ENCODE results near the gene GUK1.
"Not testable (repeated sequence)": the region's sequence is repeated elsewhere in the genome, so short reads cannot be mapped to it uniquely, and the experiment has no call there.

The GUK1 gene

DNA sequence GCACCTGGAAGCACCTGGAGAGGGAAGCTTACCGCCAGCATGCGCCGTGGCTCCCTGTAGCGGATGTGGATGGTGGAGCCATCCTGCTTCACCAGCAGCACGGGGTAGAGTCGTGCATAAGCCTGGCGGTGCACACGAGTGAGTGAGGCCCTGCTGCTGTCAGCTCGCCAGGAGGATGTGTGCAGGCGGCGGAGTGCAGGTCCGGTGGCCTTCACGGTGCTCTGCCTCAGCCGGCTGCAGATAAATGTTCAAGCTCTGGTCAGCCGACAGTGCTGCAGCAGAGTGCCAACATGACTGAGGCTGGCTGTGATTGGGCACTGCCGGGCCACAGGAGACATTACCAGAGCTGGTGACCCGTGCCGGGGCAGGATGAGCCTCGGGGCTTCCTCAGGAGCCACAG is 32.4 kb upstream of the GUK1 start:
- no peak for DNase-seq (ENCODE audit: low read depth in 1 of 2, low spot score in 1 of 2)
- in situ Hi-C loops (cut with HindIII; ENCODE audit: low pct_unique_long_range_greater_than_20kb, low sequenced_read_pairs): no loop called here
- no peak for TF ChIP-seq JUND (IDR thresholded peaks at IDR 0.05; ENCODE audit: low read depth)

DNA sequence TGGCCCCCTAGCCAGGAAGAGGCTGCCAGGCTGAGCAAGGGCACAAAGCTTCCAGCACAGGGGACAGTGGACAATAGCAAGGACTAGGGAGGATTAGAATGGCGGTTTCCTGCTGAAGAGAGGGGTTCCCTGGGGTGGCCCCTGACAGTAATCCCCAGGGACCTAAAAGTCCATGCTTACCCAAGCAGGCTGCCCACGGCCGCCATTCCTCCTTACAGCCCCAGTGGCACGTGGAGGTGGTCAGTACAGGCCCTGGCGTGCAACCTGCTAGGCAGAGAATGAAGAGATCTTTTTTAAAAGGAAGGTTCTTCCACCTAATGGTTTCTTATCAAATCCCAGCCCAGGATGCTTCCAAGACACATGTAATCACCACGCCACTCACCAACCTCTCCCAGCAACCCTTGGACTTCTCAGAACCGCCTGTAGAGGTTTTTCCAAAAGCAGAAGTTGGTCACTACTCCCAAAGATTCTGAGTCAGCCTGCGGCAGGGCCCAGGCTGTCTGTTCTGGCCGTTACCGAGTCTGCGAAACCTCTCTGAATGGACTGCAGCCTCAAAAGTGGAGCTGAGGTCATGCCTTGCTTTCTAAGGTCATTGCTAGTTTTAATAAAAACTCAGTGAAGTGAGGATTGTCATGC is 31.9 kb upstream of the GUK1 start:
- in situ Hi-C loops (cut with HindIII; ENCODE audit: low pct_unique_long_range_greater_than_20kb, low sequenced_read_pairs): no loop called here
- no peak for TF ChIP-seq JUND (IDR thresholded peaks at IDR 0.05; ENCODE audit: low read depth)
- DNase-seq (ENCODE audit: low read depth in 1 of 2, low spot score in 1 of 2): no peak

DNA sequence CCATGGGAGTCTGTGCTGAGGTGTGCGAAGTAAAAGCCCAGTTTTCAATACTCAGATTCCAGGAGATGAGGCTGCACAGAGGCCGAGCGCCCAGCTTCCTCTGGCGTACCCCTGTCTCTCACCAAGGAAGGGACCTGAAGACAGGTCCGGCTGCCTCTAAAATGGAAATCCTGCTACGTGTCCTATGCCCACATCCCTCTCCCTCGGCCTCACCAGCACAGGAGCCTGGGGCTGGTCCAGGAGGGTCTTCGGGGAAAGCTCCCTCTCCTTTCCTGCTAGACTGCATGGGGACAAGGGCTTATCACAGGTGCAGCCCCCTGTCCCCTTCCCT is 31.4 kb upstream of the GUK1 start:
- TF ChIP-seq JUND (IDR thresholded peaks at IDR 0.05; ENCODE audit: low read depth): no peak
- no peak for DNase-seq (ENCODE audit: low read depth in 1 of 2, low spot score in 1 of 2)
- in situ Hi-C loops (cut with HindIII; ENCODE audit: low pct_unique_long_range_greater_than_20kb, low sequenced_read_pairs): no loop called here

DNA sequence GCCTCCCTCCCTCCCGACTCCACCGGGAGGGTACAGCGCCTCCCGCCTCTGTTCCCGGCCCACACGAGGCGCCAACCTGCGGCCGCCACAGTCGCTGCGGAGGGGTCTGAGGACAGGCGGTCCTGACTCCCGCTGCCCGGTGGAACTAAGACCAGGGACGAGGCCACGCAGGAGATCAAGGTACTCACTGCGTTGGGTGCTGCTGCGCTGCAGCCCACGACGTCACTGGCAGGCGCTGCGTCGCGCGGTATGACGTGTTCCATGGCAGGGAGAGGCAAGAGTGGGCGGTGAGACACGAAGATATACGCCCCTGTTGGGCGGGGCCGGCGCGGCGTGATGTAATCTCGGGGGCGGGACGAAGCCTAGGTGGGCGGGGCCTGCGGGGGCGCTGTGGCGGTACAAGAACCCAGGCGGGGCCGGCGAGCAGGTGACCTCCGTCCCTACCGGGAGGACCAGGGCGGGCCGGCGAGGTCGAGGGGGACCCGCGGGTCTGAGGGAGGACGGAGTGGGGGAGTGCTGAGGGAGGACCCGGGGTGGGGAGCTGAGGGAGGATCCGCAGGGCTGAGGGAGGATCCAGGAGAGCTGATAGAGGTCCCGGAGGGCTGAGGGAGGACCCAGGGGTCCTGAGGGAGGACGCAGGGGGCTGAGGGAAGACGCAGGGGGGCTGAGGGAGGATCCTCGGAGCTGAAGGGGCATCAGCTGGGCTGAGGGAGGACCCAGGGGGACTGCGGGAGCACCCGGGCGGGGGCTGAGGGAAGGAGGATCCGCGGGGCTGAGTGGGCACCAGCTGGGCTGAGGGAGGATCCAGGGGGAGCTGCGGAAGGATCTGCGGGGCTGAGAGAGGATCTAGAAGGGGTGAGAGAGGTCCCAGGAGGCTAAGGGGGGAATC is 30.8 kb upstream of the GUK1 start, which contains the start of gene MRPL55:
Gene MRPL55 (minus strand): TSS at position 227 of the 889 bp plus-strand sequence. CDS start 1,039 bp downstream, outside the sequence.
- in situ Hi-C loops (cut with HindIII; ENCODE audit: low pct_unique_long_range_greater_than_20kb, low sequenced_read_pairs): no loop called here
- peak; percentile 93 to 98 for DNase-seq (ENCODE audit: low read depth in 1 of 2, low spot score in 1 of 2)
- no peak for TF ChIP-seq JUND (IDR thresholded peaks at IDR 0.05; ENCODE audit: low read depth)

DNA sequence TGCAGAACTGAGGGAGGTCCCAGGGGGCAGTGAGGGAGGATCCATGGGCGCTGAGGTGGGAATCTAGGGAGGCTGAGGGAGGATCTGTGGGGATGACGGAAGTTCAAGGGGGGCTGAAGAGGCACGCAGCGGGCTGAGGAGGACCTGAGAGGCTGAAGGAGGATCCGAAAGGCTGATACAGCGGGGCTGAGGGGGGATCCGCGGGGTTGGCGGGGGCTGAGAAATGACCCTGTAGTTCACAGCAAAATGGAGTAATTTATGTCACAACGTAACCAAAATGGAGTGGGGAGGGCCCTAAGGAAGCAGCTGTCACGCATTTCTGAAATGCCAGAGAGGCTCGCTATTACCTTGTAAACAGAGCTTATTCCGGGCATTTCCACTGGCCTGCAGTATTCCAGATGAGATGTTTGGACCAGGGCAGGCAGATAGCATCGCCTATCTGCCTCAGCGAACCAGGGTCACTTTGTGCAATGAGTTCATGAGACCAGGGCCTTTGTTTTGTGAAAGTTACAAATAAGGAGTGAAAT is 30.1 kb upstream of the GUK1 start:
- no peak for TF ChIP-seq JUND (IDR thresholded peaks at IDR 0.05; ENCODE audit: low read depth)
- peak in 1 of 2 experiments; percentile 31 for DNase-seq (ENCODE audit: low read depth in 1 of 2, low spot score in 1 of 2)
- in situ Hi-C loops (cut with HindIII; ENCODE audit: low pct_unique_long_range_greater_than_20kb, low sequenced_read_pairs): no loop called here

DNA sequence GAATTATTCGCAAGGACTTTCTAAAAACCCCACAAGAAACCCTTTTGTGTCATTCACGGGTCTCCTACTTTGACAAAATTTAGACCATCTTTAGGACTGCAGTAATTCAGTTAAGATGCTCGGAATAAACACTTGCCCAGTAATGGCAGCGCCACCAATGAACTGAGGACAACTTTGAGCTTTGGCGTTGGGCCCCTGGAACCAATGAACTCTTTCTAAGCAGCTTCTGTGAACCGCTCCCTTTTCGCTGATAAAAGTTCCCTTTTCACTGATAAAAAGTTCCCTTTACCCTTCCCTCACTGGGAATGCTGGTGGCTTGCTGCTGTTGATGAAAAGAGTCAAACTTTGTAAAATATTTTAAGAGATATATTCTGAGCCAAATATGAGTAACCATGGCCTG is 29.5 kb upstream of the GUK1 start:
- DNase-seq (ENCODE audit: low read depth in 1 of 2, low spot score in 1 of 2): no peak
- TF ChIP-seq JUND (IDR thresholded peaks at IDR 0.05; ENCODE audit: low read depth): no peak
- in situ Hi-C loops (cut with HindIII; ENCODE audit: low pct_unique_long_range_greater_than_20kb, low sequenced_read_pairs): no loop called here

DNA sequence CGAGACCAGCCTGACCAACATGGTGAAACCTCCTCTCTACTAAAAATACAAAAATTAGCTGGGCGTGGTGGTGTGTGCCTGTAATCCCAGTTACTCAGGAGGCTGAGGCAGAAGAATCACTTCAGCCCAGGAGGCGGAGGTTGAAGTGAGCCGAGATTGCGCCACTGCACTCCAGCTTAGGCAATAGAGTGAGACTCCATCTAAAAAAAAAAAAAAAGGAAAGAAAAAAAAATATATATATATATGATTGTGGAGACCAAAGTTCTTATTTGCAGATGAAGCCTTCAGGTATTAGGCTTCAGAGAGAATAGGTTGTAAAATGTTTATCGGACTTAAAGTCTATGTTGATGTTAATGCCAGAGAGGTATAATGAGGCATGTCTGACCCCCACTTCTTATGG is 28.8 kb upstream of the GUK1 start:
- DNase-seq (ENCODE audit: low read depth in 1 of 2, low spot score in 1 of 2); in situ Hi-C loops (cut with HindIII; ENCODE audit: low pct_unique_long_range_greater_than_20kb, low sequenced_read_pairs): not testable (repeated sequence)

DNA sequence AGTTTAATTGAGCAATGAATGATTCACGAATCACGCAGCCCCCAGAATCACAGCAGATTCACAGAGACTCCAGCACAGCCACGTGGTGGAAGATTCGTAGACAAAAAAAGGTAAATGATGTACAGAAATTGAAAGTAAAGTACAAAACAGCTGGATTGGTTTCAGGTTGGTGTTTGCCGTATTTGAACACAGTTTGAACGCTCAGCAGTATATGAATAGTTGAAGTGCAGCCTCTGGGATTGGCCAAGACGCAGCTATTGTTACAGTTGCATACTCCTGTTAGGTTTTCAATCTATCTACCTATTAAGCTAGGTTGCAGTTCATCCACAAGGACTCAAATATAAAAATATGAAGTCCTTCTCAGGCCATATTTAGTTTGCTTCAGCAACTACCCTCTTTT is 27.9 kb upstream of the GUK1 start:
- in situ Hi-C loops (cut with HindIII; ENCODE audit: low pct_unique_long_range_greater_than_20kb, low sequenced_read_pairs): no loop called here
- no peak for DNase-seq (ENCODE audit: low read depth in 1 of 2, low spot score in 1 of 2)
- TF ChIP-seq JUND (IDR thresholded peaks at IDR 0.05; ENCODE audit: low read depth): no peak

DNA sequence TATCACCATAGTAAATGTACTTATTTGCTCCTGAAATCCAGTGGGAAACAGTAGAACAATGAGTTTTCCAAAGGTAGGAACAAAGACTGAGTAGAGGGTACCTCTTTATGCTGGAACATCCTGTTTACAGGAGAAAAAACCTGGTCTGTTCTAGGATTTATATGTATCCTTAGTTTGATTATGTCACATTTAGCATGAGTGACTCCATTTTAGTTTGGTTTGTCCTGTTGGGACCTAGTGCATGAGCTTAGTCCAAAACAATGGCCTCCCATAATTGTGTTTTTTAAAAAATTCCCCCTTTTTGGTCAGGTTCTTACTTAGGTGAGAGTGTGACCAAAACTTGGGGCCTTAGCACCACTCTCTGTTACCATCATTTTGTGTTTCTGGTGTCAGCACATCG is 27.5 kb upstream of the GUK1 start:
- DNase-seq (ENCODE audit: low read depth in 1 of 2, low spot score in 1 of 2): no peak
- TF ChIP-seq JUND (IDR thresholded peaks at IDR 0.05; ENCODE audit: low read depth): no peak
- in situ Hi-C loops (cut with HindIII; ENCODE audit: low pct_unique_long_range_greater_than_20kb, low sequenced_read_pairs): no loop called here

DNA sequence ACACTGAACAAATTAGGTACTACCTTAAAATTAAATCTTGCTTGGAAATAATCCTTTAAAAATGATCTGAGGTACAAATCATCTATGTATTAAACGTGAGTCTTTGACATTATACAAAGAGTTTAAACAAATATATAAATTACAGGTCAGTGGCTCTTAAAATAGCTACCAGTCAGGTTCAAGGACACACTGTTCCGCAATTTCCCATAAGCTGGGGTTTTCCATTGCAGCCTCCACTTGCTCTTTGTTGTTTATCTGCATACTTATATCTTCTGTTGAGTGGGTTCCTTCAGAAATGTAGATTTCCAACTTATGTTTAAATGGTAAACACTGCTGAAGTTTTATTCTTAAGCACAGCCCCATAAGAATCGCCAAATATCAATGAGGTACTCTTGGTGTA is 25.3 kb upstream of the GUK1 start:
- TF ChIP-seq JUND (IDR thresholded peaks at IDR 0.05; ENCODE audit: low read depth): no peak
- in situ Hi-C loops (cut with HindIII; ENCODE audit: low pct_unique_long_range_greater_than_20kb, low sequenced_read_pairs): no loop called here
- no peak for DNase-seq (ENCODE audit: low read depth in 1 of 2, low spot score in 1 of 2)

DNA sequence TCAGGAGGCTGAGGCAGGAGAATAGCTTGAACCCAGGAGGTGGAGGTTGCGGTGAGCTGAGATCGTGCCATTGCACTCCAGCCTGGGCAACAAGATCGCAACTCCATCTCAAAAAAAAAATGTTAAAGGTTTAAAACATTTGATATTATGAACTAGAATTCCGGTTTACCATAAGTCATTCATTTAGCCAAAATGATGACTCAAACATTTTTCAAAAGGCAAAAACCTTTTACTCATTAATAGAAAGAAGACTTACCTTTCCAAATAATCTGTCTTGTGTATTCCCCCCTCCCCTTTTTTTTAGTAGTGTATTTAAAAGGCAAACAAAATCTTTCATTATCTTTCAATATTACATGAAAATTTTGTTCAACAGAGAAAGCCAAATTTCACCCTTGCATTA is 22.7 kb upstream of the GUK1 start:
- no peak for TF ChIP-seq JUND (IDR thresholded peaks at IDR 0.05; ENCODE audit: low read depth)
- DNase-seq (ENCODE audit: low read depth in 1 of 2, low spot score in 1 of 2): no peak
- in situ Hi-C loops (cut with HindIII; ENCODE audit: low pct_unique_long_range_greater_than_20kb, low sequenced_read_pairs): no loop called here

DNA sequence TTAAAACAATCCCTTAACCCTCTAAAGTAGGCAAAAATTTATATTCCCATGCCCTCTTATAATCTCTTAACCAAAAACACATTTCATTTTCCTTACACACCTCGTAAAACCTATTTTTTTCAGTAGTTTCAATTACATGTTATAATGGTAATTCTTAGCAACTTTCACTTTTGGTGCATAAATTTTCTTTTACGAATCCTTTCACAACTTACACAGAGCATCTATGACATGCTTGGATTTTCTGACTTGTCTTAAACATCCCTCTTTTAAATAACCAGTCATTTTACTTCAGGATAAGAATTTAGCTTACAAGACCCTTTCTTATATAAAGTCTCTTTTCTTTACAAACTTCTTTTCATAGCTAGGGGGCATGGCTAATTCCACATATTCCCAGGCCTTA is 22.0 kb upstream of the GUK1 start:
- TF ChIP-seq JUND (IDR thresholded peaks at IDR 0.05; ENCODE audit: low read depth): no peak
- DNase-seq (ENCODE audit: low read depth in 1 of 2, low spot score in 1 of 2): no peak
- in situ Hi-C loops (cut with HindIII; ENCODE audit: low pct_unique_long_range_greater_than_20kb, low sequenced_read_pairs): no loop called here

DNA sequence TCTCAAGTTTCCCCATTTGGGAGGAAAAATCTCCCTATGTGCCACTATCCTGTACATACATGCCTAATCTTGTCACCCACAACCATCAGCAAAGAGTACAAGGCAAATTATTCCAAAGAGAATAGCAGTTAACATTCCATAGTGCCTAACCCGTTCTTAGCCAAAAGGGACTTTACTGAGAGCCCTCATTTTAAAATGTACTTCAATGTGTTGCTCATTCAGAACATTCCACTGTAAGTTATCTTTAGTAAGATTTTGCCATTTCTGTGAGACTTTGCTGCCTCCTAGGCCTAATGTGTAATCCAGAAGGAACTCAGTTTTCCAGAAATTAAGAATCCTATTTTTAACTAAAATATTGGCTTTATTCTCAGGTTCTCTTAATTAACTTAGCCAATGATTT is 19.7 kb upstream of the GUK1 start:
- no peak for TF ChIP-seq JUND (IDR thresholded peaks at IDR 0.05; ENCODE audit: low read depth)
- in situ Hi-C loops (cut with HindIII; ENCODE audit: low pct_unique_long_range_greater_than_20kb, low sequenced_read_pairs): no loop called here
- DNase-seq (ENCODE audit: low read depth in 1 of 2, low spot score in 1 of 2): no peak

Data from T47D (cell line).